Measurements from ENCODE around the gene CBR3. TPM values are rescaled to one million over a fixed set of nuclear protein-coding genes. Genes with fewer than 3 reads are reported as not detected.

Gene CBR3
- total and polyA plus RNA-seq, 4 donors, result 13.0 to 30.4 (median 15.9) TPM

DNA sequence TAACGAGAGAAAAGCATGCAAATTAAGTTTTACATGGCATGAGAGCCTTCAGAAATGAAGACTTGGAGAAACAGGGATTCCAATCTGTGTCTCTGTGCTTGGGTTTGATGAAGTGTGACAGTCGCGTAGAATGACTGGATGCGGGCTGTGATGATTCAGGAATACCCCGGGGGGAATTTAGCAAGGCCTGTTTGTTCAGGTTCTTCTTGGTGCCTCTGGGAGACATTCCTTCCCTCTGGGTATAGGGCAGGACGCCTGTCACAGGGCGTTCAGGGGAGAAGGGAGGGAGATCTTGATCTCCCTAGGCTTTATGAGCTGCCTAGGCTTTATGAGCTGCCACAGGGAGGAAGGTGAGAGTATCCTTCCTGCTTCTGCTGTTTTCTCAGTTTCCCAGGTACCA lies 58.3 kb downstream of the CBR3 start:
- Histone ChIP-seq H3K4me1 (ENCODE audit: control insufficient read depth in 1 of 2, insufficient read depth in 2 of 2, low read length in 2 of 2) (no peaks in the 10 kb centered on the region), H3K36me3 (ENCODE audit: control insufficient read depth in 1 of 2, insufficient read depth in 2 of 2, low read length in 1 of 2) (no peaks in the 10 kb centered on the region), H3K9me3 (ENCODE audit: control insufficient read depth, low read length) (no peaks in the 10 kb centered on the region), H3K27ac (ENCODE audit: low read depth in 1 of 2, low read length in 2 of 2) (no peak overlapping the region), H3K4me3 (ENCODE audit: low read length in 2 of 2) (no peak overlapping the region), H3K27me3 (ENCODE audit: control insufficient read depth in 1 of 2, insufficient read depth in 2 of 2, low read length in 1 of 2) (no peaks in the 10 kb centered on the region)
- intact Hi-C loops (cut with DNase I), result no loop called here
- ATAC-seq (ENCODE audit: low FRiP score) (no peak), DNase-seq (no peak)
- 92 to 94% methylated on average over 7 of the region's 7 CpGs for WGBS, 2 donors

DNA sequence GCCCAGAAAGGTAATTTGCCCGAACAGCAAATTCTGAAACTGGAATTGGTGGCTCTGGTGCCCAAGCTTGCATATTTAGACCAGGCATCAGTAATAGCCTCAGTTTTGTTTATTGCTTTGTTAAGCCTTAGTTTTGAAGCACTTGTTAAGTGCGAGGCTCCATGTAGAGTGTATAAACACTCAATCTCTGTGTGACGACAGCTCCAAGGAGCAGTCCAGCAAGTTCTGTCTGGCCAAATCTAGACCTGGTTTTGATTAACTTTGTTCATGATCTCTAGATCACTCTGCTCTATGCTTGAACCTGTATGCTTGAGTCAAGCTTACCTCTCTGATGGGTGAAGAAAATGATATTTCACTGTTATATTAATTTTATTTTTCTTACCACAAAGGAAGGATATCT lies 59.1 kb downstream of the CBR3 start:
- no peak overlapping the region for H3K4me3 ChIP-seq (ENCODE audit: low read length in 2 of 2)
- intact Hi-C loops (cut with DNase I), result no loop called here
- H3K27me3 ChIP-seq (ENCODE audit: control insufficient read depth in 1 of 2, insufficient read depth in 2 of 2, low read length in 1 of 2), result no peaks in the 10 kb centered on the region
- no peaks in the 10 kb centered on the region for H3K36me3 ChIP-seq (ENCODE audit: control insufficient read depth in 1 of 2, insufficient read depth in 2 of 2, low read length in 1 of 2)
- H3K9me3 ChIP-seq (ENCODE audit: control insufficient read depth, low read length), result no peaks in the 10 kb centered on the region
- no peaks in the 10 kb centered on the region for H3K4me1 ChIP-seq (ENCODE audit: control insufficient read depth in 1 of 2, insufficient read depth in 2 of 2, low read length in 2 of 2)
- DNase-seq (no peak), ATAC-seq (ENCODE audit: low FRiP score) (no peak)
- H3K27ac ChIP-seq (ENCODE audit: low read depth in 1 of 2, low read length in 2 of 2), result no peak overlapping the region
- WGBS, 2 donors, result 73 to 81% methylated on average over 3 of the region's 3 CpGs

DNA sequence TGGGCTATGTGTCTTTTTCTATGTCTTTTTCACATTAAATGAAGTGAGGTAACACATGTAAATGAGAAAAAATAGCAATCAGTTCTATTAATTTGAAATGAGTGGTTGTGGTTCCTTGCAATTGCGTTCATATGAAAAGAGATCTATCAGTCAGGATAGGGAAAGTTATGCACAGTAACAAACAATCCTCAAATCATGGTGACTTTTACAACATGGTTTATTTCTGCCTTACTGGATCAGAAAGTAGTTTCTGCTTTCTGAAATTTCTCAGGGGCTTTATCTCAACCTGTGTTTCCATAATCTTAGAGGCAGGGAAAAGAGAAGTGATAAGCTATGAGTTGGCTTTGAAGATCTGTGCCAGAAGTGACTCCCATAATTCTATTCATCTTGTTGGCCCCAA lies 60.7 kb downstream of the CBR3 start:
- intact Hi-C loops (cut with DNase I), result no loop called here
- Histone ChIP-seq H3K4me3 (ENCODE audit: low read length in 2 of 2) (no peak overlapping the region), H3K4me1 (ENCODE audit: control insufficient read depth in 1 of 2, insufficient read depth in 2 of 2, low read length in 2 of 2) (no peaks in the 10 kb centered on the region), H3K27ac (ENCODE audit: low read depth in 1 of 2, low read length in 2 of 2) (no peak overlapping the region), H3K36me3 (ENCODE audit: control insufficient read depth in 1 of 2, insufficient read depth in 2 of 2, low read length in 1 of 2) (no peaks in the 10 kb centered on the region), H3K9me3 (ENCODE audit: control insufficient read depth, low read length) (no peaks in the 10 kb centered on the region), H3K27me3 (ENCODE audit: control insufficient read depth in 1 of 2, insufficient read depth in 2 of 2, low read length in 1 of 2) (no peaks in the 10 kb centered on the region)
- no peak for ATAC-seq (ENCODE audit: low FRiP score)
- WGBS, 2 donors, result 95 to 100% methylated on average over 1 of the region's 1 CpG
- no peak for DNase-seq

Other genes starting within 250 kb of the CBR3 start
- 10 to 100 TPM; 14.8 to 22.5 TPM for gene SETD4, start 74.6 kb upstream of the CBR3 start, total RNA-seq
- 10 to 100 TPM; 15.2 to 21.8 TPM for gene SETD4, start 74.6 kb upstream of the CBR3 start, polyA plus RNA-seq
- 10 to 100 TPM; 26.4 to 45.9 TPM for gene CBR1, start 65.1 kb upstream of the CBR3 start, total RNA-seq
- gene CBR1, start 65.1 kb upstream of the CBR3 start, polyA plus RNA-seq, result 100 to 1,000 TPM in 1 of 2 donors, 10 to 100 TPM in 1; 82.6 to 178 TPM
- 10 to 100 TPM; 14.2 to 14.8 TPM for gene DOP1B, start 21.7 kb downstream of the CBR3 start, total RNA-seq
- 1 to 10 TPM; 2.9 to 4.3 TPM for gene DOP1B, start 21.7 kb downstream of the CBR3 start, polyA plus RNA-seq
- gene MORC3, start 185.1 kb downstream of the CBR3 start, total RNA-seq, result 10 to 100 TPM; 38.7 to 45.2 TPM
- gene MORC3, start 185.1 kb downstream of the CBR3 start, polyA plus RNA-seq, result 10 to 100 TPM; 12.0 to 18.3 TPM